CD1c-positive myeloid dendritic cell (primary cell): ENCODE measurements around the gene ASPRV1.
A peak's percentile ranks its signal among the peaks of the same experiment; 100 is the strongest.

Experiments
- DNase-seq: peaks from one replicate; pipeline ENCODE4 v3.0.0-alpha.2; 2016; ENCODE audit errors: extremely low spot score

Gene ASPRV1

DNA sequence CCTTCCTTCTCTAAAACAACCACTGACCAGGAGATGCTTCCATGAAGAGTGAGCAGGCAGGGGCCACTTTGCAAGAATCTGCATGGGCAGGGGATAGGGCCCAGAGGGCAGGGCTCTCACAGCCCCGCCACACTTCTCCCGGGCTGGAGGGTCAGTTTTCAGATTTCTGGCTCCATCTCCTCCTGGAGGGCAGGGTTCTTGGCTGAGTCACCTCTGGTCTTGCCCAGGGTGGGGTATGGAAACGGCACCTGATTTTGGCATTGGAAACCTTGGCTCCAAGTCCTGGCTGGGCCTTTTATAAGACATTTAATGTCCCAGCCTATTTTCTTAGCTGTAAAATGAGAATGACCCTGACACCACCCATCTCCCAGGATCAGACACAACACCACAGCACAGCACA is 27.6 kb upstream of the ASPRV1 start:
- DNase-seq: no peak

DNA sequence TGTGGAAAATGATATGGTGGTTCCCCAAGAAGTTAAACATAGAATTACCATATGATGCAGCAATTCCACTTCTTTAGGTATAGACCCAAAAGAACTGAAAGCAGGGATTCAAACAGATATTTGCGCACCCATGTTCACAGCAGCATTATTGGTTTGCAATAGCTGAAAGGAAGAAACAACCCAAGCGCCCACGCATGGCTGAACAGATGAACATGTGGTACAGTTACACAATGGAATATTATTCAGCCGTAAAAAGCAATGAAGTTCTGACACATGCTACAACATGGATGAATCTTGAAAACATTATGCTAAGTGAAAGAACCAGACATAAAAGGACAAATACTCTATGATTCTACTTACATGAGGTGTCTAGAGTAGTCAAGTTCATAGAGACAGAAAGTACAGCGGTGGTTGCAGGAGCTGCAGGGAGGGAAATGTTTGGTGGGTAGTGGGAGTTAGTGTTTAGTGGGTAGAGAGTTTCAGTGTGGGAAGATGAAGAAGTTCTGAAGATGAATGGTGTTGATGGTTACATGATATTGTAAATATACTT is 26.7 kb upstream of the ASPRV1 start:
- no peak for DNase-seq

DNA sequence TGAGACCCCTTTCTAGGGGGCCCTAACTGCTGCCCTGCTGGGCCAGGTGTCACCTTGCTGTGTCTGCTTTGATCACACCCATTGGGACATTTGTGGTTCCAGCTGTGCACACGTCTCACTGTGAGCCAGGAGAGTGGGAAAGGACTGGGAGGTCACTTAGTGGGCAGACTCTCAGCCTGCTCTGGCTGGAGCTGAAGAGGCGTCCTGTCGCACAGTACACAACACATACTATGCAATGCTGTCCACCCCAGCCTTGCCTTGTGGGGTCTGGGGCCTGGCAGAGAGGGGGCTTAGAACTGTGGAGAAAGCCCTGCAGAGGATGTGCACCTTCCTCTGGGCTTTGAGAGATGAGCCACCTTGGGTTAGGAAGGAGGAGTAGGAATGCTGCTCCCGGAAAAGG is 25.3 kb upstream of the ASPRV1 start:
- no peak for DNase-seq

DNA sequence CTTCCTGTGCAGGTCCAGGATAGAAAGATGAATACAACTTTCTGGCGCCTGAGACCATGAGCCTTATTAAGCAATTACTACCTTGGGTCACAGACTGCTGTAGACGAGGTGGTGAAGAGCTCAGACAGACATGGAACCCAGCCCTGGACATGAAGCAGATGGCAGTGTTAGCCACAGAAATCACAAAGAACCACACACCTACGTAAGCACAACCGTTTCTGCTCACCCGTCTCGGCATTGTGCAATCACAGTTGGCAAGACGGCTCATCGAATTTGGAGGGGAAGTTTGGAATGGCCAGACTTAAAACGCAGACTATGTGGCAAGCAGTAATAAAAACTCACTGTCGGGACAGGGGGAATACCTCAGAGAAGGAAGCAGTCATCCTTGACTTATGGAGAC is 24.3 kb upstream of the ASPRV1 start:
- DNase-seq: peak; percentile 91

DNA sequence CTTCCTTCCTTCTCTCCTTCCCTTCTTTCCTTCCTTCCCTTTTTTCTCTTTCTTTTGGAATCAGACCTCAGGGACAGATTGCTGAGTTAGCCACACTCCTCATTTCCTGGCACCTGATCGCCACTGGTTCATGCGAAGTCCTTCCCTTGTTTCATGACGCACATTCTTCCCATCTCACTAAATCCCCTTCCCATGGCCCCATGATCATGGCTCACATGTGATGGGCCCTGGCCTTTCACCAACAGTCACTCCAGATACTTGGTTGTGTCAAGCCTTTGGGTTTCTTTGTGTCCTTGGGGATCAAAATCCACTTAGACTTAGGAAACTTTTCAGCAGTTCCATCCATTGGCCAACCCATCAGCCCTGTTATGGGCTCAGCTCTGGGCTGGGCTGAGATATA is 23.8 kb upstream of the ASPRV1 start:
- peak; percentile 20 for DNase-seq

DNA sequence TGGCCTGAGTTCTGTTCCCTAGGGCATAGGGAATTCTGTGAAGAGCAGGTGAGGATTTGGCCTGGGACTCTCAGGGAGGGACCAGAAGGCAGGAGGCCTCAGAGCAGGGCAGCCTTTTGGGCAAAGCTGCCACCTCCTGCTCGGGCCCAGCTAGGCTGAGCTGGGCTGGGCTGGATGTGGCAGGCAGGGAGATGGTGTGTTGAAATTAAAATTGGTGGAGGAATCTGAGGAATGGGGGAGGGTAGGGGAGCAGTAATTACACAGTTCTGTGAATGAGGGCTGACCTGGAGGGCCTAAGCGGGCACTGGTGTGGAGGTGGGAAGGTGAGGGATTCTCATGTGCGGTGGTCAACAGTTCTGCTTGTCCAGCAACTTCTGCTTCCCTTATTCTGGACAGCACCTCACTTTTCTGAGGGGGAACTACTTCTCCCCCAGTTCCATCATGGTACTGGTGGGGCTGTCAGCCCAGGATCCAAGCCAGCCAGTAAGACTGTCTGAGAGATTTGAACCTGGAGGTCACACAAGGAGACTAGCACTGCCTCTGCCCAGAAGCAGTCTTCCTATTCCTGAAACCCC is 22.0 kb upstream of the ASPRV1 start:
- peak; percentile 29 for DNase-seq

DNA sequence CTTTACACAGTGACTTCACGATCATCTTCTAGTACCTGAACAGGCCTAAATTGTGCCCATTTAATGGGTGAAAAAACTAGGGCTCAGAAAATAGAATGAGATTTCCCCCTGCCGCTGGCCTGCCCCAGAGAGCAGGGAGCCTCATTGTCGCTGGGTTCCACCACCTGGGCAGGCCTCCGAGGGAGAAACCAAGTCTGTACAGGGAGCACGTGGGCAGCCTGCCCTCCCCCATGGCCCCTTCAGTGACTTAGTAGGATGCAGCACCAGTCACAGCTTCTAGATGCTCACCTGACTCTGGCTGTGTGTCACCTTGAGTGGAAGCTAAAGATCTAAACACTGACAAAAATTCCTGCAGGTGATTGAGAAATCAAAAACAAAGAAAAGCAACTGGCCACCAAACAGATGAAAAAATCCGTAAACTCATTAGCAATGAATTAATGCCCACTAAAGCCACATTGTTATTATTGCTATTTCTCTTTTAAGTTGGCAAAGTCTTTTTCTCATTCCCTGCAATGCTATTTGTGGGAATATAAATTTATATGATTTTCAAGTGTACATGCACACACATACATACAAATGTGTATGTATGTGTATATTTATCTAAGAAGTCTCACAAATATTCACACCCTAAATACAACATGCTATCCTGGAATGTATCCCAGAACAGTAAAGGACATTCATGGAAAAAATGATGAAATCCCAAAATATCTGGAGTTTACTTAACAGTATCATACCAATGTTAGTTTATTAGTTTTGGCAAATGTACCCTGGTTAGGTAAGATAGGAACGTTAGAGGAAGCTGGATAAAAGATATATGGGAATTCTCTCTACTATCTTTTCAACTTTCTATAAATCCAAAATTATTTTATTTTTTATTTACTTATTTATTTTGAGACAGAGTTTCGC is 18.7 kb upstream of the ASPRV1 start:
- DNase-seq: no peak

DNA sequence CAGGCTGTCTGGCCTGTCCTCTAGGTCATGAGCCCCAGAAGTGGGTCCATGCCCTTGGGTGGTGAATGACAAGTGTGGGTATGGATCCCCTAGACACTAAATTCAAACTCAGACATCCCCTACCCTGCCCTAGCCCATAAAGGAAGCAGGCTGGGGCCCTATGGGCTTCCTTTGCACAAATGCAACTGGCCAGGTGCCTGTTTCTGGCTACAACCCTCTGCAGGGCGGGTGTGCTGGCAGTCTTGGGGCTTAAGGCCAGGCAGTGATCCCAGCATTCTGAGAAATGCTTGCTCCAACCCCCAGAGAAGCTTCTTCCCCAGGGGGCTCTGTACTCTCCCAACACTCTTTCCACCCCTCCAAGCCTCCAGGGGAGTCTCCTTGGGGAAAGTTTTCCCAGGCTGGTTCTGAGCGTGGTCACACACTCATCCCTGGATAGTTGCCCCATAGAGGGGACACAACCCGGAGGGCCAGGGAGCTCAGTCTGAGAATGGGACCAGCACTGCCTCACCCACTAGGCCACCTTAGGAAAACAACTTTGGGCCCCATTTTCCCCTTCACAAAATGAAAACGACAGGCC is 16.6 kb upstream of the ASPRV1 start:
- no peak for DNase-seq

DNA sequence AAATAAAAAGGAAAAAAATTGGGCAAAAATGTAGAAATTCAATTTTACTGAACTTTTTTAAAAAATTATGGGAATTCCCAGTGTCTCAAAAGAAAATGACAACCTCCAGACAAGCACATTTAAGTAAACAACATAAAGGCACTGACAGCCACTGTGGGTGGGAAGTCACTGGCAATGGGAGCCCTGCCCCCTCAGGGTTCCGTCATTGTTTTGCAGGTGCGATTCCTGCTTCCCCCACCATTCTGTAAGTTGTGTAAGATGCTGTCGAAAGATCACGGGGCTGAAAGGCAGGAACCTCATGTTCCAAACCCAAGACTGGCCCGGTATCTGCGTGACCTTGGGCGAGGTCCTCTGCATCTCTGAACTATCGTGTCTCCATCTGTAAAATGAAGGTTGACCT is 15.8 kb upstream of the ASPRV1 start:
- peak; percentile 32 for DNase-seq

DNA sequence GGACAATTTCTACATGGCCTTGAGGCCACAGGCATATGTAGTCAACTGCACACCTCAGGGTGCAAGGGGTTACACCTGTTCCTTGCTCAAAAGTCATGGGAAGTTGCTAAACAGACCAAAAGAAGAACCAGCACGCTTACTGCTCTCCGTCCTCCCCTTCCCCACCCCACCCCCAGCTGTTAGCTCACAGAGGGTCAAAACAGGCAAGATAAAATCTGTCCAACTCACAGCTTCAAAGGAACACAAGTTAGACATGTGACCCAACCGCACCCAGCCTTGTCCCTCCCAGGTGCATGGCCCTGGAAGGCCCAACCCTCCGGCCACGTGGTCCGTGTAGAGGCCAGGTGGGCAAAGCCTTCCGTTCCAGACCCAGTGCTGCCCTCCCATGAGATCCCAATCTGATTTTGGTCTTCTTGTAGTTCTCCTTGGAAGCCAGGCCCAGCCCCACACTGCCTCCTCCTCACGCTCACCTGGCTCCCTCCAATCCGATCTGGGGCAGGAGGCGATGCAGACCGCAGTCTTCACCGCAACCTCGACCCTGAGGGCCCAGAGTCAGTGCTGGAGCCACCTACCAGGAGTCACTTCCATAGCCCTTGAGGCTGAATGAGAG is 14.5 kb upstream of the ASPRV1 start:
- DNase-seq: no peak

DNA sequence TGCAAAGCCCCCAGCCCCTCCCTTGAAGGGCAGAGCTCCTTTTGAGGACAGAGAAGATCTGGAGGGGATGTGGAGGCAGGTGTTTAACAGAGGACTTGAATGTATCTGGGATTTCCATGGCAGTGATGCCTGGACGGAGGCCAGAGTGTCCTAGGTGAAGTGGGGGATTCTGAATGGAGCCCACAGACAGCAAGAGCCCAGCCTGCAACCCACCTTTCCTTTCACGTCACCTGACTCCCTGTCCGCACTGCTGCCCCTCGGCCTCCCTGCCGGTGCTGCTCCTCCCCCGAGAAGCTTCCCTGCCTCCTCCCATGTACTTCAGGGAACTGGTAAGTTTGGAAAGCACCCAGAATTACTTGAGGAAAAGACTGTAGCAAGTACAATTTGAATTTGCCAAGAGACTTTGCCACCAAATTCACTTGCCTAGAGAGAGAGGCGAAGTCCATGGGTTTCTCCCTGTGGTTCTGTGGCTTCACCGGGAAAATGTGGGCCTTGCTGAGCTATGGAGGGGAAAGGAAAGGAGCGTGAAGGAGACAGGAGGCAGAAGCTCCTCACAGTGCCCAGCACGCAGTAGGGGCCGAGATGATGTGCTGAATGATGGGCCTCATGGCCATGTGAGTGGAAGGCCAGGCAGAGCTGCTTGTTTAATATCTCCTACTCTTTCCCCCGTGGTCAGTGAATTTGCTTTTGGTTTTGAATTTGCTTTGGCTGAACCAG is 13.9 kb upstream of the ASPRV1 start:
- DNase-seq: no peak

DNA sequence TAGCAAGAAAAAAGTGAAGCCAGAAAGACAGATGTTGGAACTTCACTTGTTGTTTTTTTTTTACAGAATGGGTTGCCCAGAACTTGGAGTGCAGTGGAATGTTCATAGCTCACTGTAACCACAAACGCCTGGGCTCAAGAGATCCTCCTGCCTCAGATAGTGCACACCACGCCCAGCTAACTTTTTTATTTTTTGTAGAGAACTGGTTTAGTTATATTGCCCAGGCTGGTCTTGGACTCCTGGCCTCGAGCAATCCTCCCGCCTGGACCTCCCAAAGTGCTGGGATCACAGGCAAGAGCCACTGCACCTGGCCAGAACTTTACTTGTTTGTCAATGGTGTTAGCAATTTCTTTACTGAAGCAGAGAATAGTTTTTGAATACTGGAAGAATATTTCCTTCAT is 11.9 kb upstream of the ASPRV1 start:
- no peak for DNase-seq

DNA sequence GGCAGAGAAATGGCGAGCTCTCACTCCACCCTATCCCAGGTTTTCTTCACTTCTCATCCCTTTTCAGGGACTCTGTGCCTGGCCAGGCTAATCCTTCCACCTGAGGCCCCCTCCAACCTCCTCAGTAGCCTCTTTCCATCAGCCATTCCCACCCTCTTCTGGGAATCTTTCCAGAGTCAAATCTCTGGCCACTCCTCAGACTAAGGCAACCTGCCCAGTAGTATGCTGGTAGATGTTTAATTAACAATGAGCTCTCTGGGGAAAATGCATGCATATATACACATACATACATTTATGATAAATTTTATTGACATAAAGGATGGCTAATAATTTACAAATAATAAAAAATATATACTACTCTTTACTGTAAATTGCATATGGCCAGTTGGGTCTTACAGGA is 11.4 kb upstream of the ASPRV1 start:
- DNase-seq: no peak

DNA sequence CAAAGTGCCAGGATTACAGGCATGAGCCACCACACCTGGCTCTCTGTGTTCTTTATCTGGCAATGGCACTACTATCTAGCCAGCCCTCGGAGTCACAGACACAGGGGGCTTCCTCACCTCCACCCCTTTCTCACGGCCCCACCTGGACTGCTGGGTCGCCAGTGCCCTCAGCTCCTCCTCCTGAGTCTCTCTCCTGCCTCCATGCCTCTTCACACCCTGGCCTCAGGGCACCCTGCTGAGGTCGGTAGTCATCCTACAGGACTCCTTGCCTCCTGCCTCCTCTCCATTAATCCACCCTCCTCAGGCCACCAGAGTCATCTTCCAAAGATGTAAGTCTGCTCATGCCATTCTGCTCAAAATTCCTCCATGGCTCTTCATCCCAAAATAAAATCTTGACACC is 8.6 kb upstream of the ASPRV1 start:
- no peak for DNase-seq

DNA sequence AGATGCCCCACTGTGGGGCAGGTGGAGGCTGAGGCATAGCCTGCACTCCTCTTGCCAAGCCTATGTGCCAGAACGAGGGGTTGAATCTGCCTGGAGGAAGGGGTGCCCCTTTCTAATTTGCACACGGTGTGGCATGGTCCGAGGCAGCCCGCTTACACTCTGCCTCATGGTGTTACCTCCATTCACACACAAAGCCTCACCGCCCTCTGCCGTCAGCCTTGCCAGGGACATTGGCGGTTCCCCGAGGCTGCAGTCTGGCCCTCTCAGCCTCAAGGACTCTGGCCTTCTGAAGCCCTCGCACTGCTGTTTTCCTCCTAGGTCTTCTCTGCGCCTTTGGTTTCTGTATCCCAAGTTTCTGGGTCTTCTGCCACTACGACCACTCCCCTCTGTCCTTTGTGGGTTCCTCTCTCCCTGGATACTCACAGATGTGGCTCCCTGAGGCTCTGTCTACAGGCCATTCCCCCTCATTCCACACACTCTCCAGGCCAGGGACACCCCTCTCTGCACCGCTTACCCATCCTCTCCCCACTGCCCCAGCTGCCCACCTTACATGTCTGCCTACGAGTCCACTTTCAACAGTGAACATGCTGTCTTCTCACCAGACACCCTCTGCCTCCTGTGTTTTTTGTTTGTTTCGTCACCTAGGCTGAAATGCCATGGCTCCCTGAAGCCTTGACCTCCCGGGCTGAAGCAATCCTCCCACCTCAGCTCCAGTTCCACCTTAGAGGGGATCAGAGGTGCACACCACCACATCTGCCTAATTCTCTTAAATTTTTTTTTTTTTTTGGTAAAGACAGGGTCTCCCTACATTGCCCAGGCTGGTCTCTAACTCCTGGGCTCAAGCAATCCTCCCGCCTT is 7.9 kb upstream of the ASPRV1 start:
- DNase-seq: no peak

DNA sequence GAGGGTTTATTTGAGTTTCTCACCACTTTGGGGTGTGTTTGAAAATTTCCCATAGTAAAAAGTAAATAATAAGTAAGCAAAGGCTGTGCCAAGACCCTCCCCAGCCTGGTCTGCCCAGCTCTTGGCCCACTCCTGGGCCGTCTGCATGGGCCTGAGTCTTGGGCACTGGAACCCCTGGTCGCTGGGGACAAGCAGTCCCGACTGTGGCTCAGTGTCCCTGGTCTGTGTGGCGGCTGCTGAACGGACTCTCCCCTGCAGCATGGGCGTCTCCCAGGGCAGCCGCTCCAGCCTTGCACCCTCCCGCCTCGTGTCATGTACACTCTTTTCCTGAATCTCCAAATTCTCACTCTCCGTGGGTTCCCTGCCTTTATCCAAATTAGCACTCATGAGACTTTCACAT is 7.2 kb upstream of the ASPRV1 start:
- DNase-seq: no peak

DNA sequence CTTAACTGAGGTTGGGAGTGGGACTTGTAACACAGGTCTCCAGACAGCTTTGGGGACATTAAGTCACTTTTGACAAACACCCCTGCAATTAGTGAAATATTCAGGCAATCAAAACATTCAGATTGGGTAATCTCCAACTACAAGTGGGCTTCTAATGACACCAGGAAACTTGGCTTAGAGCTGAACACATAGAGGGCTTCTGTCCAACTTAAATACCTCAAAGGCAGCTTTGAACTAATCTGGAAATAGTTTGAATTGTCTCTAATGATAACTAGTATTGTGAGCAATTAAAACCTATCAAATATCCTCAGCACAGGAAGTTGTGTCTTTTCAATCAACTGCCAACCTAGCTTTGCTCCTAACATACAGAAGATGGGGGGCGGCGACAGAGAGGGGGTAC is 5.1 kb upstream of the ASPRV1 start:
- DNase-seq: no peak

DNA sequence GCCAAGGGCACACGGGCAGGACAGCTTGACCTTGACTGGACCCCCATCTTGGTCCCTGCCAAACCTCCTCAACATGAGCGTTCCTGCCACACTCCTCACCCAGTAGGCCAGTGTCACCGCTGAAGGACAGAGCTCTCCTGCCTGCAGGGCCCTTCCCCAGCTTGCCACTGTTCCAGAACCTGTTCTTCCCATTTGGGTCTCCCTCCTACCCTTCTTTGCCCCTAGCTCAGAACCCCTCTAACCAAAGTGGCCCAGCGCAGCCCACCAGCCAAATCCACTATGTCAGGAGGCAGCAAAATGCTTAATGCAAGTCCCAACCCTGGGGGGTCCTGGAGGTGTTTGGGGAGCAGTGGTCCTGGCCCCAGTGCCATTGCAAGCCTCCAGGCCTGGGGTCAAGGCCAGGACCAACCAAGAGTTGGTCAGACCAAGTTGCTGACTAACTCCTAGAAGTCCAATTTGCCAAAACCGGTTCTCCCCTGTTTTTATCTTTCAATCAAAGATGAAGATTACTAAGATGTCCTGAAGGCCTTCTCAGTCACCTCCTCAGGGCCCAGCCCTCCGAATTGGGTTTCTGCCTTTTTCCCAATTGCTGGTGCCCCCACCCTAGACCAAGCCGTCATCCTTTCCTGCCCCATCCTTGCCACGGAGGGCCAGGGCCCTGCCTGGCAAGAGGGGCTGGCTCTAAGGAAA is 4.5 kb upstream of the ASPRV1 start:
- no peak for DNase-seq

DNA sequence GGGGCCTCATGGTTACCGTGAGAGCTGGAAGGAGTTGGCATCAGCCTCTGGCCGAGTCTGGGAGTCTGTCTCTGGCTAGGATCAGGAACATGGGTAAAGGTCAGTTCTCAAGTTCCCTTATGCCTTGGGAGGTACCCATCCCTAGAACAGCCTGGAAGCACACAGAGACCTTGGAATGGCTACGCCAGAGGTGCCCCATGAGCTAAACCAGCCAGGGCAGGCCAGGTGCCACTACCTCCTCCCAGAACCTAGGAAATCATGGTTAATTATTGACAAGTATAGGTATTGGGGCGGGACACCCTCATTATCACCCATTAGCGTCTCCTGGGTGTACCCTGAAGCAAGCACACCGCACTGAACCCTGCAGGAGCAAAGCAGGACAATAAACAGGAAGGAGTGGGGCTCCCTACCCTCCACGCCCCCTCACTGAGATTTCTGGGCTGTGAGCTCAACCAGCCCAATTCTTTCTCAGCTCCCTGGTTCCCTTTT is 3.0 kb upstream of the ASPRV1 start:
- DNase-seq: peak; percentile 72
